Liver (tissue), 3 donors: ENCODE results near the gene GRIN2C.

Source experiments
- ATF3 ChIP-seq: IDR thresholded peaks from 2 replicates; pipeline ENCODE4 v1.6.1; 2016; ENCODE audit warnings: antibody characterized with exemption
- CTCF ChIP-seq: fragments of 150-350 bp; IDR thresholded peaks from 2 replicates; pipeline ENCODE4 v1.5.1; 2017; ENCODE audit warnings: improper control_type of control experiment, low read depth, low read length; ENCODE audit not compliant: missing input control
- GABPA ChIP-seq, 2 donors: IDR thresholded peaks in 1 of 2; conservative IDR thresholded peaks in 1 of 2; 2 replicates each; pipeline ENCODE4 v1.6.1; 2016; ENCODE audit warnings: antibody characterized with exemption in 2 of 2, mild to moderate bottlenecking in 1 of 2, moderate library complexity in 1 of 2
- MAX ChIP-seq: IDR thresholded peaks from 2 replicates; pipeline ENCODE4 v1.6.1; 2016; ENCODE audit warnings: antibody characterized with exemption
- YY1 ChIP-seq: IDR thresholded peaks from 2 replicates; pipeline ENCODE4 v1.6.1; 2016; ENCODE audit warnings: antibody characterized with exemption, mild to moderate bottlenecking
- donor health status: healthy.
- donor health status: healthy.

- TF ChIP-seq CTCF (no peak), ATF3 (no peak), MAX (no peak), YY1 (no peak), GABPA (IDR thresholded peaks at IDR 0.05 in 1 of 2, conservative IDR thresholded peaks at IDR 0.05 in 1 of 2) (no peak)
Observed at GRCh38 chr17:74879308-74879707, 19.6 kb upstream of the GRIN2C start.
